Measurements from ENCODE around the gene ANKRD44.

- TF ChIP-seq POLR2A (IDR thresholded peaks at IDR 0.05) (no peak), CTCF (IDR thresholded peaks at IDR 0.05) (no peak)
Observed at GRCh38 chr2:197191177-197191939, 119.2 kb downstream of the ANKRD44 start.
